Hematopoietic multipotent progenitor cell treated with erythropoietin and hydrocortisone succinate and interleukin-3 and kit ligand, for 8 days (in vitro differentiated cells): ENCODE measurements around the gene GRIK1.

Source experiments
- DNase-seq: peaks from one replicate; pipeline ENCODE4 v3.0.0-alpha.2; 2015

GRIK1 gene

DNA sequence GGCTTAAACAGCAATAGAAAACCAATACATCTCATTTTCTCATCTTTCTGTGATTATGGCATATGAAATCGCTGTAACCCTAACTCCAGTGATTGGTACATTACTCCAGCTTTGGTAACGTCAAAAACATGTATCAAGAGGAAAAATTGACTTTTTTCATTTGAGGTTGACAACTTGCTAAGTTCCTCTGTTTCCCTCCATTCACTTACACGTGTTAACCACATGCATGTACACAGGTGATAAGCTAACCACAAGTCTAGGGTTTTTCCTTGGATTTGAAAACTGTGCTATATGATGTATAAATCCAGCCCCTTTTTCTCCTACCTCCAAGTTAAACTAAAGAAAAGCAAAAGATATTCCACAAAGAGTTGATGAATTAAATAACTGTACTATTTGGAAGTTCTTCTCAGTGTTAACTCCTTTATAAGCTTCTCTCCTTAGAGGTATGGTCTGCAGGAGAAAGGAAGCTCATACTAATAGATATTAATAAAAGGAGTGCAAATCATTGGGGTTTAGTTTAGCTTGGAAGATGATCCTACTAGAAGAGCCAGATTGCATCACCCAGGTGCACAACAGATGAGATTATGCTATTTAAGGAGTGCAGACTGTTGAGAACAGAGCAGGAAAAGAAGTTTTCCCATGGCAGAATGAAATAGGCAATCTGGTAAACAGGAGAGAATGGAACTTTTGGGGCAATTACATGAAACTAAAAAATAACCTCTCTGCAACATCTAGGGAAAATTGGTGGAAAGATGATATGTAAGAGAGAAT lies 277.9 kb downstream of the GRIK1 start:
- DNase-seq = no peak

DNA sequence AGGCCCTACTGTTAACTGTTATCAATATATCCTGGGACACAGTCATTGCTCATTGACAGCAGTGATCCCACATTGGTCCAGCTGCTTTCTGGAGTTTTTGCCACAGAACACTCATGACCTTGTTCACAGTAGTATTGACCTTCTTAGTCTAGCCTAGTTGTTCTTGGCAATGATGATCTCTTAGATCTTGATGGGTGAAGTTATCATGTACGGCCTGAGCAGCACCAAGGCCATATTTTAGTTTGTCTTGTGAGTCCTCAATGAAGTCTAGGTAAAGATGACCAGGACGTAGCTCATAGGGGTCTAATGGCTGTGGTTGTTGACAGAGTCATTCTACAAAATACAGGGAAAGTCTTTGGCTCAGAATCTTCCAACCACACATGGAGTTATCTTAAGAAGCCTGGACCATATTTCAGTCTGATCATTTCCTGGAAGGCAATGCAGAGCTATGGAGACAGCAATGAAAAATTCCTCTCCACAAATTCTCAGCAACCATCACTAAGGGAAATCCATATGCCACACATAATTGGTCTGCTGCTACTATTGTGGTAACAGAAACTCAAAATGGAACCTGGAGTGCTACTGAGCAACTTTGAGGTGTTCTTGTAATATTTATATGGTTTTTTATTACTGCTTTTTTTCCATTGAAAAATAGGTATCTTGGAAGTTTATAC lies 279.6 kb downstream of the GRIK1 start:
- no peak for DNase-seq

DNA sequence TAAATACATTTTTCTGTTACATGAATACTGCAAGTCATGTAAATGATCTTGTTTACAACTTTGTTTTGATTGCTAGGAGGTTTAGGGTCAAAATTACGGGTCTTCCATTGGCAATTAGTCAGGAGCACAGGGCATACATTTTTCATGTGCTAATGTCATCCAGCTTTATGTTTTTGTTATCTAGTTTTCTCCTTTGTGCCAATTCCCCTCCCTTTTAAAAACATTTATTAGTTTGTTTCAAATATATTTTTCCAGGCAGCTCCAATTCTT lies 280.9 kb downstream of the GRIK1 start:
- DNase-seq = no peak

DNA sequence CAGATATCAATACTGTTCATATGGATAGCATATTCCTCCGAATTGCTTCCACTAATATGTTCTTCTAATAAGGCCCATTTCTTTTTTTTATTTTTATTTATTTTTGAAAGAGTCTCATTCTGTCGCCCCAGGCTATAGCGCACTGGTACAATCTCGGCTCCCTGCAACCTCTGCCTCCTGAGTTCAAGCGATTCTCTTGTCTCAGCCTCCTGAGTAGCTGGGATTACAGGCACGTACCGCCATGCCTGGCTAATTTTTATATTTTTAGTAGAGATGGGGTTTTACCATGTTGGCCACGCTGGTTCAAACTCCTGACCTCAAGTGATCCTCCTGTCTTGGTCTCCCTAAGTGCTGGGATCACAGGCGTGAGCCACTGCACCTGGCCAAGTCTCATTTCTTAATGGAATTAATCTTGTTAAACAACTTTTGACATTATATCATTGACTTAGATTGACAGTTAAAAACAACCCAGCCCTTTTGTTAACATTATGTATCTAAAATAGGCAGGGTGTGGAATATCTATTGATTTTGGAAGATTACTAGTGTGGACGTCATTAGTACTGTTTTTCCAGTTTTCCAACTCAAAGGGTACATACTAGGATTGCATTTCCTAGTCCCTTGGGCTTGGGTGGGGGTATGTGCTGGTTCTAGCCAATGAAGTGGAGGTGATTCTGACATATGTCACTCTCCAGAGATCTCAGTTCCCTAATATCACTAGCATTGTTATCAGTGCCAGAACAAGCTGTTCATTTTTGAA lies 281.4 kb downstream of the GRIK1 start:
- DNase-seq = no peak

DNA sequence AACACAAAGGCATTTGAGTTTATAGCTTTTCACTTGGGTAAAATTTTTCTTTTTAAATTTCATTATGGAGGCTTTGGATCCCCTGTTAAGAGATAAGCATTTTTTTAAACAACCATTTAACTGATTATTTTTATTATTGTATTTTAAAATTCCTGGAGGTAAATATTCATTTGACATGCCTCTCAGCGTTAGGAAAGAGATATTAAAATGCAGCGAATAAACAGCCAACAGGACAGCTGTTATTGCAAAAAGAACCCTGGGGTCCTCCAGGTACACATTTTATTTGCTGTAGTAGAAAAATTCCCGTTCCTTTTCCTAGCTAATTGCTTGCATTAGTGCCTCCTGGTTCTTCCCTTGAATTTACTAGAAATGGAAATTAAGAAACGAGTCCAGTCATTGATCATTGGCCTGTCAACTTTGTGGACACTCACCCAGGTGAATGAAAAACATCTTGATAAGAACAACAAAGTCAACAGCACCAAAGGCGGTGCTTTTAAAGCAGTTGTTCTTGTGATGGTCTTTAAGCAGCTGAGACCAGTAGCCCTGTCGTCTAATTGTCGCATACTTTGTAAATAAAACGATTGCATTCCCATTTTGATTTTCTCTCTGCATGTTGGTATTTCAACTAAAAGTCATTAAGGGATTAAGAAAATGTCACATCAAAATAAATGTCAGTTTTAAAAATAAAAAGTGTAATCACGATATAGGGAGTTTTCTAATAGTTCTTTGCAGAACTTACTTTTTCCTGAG lies 282.4 kb downstream of the GRIK1 start:
- no peak for DNase-seq

DNA sequence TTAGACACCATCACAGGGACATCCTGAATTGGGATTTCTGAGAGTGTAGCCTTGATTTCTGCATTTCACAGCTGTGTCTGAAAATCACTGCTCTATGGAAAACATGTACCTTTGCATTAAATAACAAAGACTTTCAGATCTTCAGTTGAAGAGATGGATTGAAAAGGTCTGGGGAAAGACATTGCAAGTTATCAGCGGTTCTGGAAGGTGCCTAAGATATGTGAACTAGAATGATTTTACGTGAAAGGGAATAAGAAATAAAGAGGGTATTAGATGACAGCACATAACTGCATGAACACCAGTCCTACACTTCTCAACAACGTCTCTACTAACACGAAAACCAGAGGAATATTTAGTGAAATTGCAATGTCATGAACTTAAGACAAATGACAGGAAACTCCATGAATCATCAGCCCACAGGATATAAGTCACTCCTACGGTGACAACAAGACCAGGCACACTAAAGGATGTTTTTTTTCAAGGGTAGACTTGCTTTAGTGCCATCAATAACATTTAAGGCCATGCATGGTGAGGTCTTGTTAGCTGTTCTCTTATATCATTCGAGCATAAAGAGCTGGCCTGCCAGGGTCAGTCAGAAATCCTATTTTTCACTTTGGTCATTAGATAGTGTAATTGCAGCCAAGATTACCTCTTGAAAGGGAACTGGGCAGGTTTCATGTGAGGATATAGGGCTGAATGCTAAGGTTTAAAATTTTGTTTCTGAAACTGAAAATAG lies 283.1 kb downstream of the GRIK1 start:
- peak; percentile 72 for DNase-seq

DNA sequence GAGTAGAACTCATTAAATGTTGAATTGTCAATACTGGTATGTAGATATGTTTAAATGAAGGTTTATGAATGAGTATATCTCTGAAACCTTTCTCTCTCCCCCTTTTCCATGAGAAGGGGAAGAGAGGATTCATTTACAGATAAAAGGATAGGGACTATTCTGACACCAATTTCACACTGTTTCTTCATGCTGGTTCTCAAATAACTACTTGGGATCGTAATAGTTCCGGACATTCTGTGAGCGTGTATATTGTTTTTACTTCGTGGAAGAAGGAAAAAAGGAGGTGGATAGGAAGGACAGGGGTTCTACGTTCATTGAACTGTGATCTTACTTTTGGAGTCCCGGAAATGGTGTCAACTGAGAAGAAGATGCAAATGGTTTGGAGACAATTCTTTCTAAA lies 284.2 kb downstream of the GRIK1 start:
- DNase-seq = no peak

DNA sequence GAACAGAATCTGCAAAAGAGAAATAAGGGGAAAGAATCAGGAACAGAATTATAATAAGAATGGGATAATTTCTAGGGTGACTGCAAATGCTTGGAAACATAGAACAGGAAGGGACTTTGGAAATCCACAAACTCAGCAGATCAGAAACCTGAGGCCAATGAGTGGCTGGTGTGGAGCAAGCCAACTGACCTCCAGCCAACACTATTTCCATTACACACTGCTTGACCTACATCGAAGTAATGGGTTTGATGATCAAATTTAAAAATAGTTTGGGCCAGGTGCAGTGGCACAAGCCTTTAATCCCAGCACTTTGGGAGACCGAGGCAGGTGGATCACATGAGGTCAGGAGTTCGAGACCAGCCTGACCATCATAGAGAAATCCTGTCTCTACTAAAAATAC lies 284.9 kb downstream of the GRIK1 start:
- DNase-seq = no peak

DNA sequence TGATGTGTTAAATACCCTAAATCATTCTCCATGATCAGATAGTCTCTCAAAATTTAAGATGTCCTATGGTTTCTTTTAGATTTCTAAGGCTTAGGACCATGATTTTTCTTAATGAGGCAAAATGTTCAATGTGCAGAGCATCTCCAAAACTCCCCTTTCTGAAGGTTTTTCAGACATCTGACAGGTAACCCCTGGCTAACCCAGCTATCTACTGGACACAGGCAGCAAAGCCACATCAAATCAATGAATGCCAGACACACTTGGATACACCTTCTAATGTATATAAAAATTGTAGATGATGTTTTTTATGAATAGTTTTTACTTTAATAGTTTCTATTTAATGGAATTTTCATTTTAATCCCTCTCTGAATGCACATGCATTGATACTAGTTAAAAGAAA lies 285.6 kb downstream of the GRIK1 start:
- no peak for DNase-seq

DNA sequence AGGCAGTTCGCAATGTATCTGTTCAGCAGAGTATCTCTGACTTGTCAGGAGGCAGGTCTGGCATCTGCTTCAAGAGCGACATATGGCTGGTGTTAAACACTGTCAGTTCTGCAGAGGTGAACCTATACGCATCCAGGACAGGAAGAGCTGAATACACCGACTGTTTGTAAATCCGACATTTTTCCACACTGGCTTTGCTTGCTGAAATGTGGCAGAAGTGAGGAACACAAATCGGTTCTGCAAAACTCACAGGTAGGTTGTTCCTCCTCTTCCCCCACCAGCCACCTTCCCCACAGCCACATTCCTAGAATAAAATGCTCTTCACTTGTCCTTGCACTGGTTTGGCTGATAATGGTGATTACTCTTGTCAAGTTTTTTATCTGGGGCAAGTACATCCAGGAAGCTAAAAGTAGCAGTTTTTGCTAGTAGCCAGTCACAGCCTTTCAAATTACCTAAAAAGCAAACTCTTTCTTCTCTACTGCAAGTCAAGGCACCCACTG lies 289.2 kb downstream of the GRIK1 start:
- DNase-seq = no peak

DNA sequence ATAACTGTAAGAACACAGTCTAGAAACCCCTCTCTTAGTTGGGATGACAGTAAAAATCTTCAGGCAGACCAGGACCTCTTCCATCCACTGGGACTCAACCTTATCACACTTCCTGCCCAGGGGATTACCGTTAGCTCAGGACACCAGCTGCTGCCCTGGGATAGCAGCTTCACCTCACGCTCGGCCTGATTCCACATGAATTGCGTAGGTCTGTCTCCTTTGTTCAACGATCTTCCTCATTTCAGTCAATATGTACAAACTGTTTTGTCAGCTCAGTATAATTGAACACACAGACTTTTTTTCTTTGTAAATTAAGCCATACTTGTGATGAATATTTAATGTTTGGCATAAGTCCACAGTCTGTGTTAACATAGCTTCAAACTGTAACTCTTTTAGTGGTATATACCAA lies 290.4 kb downstream of the GRIK1 start:
- DNase-seq = peak; percentile 32

DNA sequence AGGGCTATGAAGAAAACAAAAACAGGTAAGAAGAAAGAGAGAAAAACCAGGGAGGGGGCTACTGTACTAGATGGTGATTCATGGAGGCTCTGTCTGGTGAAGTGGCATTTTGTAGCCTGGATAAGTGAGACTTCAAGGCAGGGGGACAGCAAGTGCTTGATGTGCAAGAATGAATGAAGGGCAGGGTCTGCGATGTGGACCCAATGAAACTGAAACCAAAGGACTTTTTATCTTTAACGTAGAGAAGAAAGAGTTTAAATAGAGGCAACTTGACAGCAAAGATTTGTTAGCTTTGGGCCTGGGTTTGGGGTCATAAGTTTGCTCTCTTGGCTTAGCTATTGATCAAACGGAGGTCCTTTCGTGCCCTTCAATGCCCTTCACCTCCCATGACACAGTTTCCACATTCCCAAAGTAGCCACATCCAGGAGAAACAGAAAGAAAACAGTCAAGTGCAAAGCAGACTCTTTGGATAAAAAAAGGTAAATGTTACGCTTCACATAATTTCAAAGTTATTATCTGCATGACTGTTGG lies 291.0 kb downstream of the GRIK1 start:
- no peak for DNase-seq

DNA sequence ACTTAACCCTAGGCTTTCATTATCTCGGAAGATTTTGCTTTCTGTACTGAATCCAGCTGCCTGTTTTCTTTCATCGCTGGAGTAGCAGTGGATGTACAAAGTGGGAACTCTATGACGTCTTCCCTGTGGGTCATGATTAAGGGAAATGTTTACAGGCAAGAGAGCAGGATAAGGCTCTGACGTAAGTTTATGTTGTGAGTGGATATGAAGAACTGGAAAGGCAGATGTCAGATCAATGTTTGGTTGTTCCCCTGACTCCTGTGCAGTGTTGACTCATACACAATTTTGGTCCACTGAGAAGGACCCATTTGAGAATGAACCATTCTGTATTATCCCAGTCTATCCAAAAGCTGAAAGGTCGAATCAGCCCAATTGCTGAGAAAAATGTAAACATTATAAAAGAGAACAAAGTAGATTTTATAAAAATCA lies 292.4 kb downstream of the GRIK1 start:
- DNase-seq = no peak

DNA sequence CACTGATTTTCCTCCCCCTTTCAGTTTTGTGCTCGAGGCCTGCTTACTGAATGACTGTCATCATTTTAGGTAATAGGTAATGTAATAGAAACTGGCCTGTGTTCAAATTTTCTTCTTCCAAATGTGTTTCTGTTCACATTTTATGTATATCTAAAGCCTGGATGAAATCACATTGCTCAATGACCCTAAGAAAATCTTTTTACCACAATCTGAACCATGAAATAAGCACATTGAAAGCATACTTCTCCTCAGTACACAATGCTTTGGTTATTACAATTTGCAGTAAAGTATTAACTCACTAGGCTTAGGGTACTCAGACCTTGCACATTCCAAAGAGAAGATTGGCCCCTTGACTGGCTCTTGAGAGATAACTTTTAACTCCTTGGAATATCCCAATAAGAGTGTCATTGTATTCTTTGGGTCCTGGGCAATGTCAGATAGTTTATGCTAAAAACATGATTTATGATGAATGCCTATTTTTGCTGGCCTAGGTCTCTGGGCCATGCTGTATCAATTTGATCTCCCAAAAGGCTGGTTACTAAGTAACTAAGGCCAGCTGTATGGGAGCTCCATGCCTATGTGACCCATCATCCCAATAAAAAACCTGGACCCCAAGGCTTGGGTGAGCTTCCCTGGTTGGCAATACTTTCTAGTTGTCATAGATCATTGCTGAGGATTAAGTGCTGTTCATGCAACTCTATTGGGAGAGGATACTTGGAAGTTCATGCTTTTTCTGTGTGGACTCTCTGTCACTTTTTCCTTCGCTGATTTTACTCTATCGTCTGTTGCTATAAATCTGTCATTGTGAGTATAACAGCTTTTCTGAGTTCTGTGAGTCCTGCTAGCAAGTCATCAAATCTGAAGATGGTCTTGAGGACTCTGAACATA lies 293.9 kb downstream of the GRIK1 start:
- DNase-seq = no peak

DNA sequence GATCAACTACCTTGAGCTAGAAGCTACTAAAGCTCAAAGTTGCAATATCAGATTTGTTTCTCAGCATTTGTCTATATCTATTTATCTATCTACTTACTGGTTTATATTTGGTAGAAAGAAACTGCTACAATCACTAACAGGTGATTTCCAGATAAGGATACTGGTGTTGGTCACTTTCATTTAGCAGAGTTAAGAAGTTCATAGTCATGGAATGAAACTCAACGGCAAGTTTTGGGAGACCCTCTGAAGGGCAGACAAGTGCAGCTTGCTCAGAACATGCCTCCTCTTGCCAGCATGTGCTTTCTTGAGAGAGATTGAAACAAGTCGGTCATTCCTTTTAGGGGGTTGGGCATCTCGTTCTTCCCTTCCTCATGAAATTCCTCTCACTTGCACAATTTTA lies 296.5 kb downstream of the GRIK1 start:
- DNase-seq = no peak

DNA sequence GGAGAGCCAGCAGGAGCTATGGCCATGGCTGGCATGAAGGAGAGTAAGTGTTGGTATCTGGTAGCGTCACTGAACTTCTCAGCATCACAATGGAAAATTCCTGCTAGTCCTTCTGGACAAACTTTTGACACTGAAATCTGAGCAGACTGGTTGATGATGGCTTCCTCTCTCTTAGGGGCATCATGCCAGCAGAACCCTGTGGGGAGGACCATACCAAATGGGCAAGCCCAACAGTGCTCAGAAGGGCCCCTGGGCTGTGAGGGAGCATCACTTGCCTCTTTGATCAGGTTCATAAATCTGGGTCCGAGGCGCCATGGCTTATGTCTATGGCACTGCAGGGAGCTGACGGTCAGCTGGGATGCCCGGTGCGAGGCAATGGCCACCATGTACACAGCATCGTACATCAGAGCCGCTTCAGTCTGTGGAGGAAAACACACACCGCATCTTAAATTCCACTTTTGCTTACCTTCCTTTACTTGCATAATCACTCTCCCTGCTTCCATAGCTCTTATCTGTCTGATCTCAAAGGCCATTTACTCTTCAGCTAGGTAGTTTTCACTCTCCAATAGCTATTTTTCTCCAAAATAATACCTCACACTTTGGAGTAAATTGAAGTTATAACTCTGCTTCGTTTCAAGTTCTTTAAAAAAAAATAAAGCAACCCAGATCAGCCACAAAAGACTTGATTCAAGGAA lies 297.1 kb downstream of the GRIK1 start:
- no peak for DNase-seq

DNA sequence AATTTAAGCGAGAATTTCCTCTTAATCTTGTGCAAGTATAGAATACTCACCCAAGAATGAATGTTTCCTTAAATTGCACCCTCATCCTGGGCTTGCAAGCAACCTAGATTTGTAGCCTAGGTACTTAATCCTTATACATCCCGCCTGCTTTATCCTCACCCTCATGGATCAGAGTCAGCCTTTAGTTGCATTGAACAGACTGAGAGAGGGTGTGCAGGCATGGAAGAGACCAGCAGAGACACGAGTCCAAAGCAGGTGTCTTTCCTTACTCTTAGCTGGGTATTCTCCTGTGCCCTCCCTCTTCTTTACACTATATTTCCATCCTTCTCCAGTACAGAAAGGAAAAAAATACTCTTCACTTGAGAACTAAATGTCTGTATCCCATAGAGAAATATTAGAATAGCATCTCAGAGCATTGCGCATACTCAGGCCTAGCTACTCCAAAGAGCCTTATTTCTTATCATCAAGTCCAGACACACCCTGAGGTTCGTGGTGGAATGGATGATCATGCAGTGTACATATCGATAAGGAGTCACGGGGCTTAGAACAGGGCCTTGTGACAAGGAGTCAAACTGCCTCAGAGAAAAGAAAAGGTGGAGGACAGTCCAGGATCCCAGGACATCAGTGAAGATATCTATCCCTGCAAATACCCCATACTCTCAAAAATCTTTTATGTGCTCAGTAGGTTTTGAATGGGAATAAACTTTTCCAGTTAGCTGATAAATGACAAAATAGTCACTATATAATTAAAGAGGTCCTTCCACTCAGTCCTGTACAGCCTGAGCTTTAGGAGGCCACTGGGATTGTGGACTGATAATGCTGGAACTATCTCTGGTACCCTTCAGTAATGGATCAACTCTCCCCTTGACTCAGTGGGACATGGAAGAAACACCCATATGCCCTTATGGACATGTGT lies 297.9 kb downstream of the GRIK1 start:
- DNase-seq = peak; percentile 98

DNA sequence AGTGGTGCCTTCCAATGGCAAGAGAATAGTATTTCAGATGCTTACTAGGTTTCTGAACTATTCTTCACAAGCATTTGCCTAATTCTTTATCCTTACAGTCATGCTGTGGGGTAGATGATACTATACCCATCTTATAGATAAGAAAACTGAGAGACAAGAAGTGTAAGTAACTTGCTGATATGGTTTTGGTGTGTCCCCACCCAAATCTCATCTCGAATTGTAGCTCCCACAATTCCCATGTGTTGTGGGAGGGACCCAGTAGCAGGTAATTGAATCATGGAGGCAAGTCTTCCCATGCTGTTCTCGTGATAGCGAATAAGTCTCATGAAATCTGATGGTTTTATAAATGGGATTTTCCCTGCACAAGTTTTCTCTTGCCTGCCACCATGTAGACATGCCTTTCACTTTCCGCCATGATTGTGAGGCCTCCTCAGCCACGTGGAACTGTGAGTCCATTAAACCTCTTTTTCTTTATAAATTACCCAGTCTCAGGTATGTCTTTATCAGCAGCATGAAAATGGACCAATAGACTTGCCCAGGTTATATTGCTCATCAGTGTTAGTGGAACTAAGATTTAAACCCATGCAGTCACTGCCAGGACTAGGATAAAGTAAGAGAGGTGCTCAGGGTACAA lies 298.7 kb downstream of the GRIK1 start:
- DNase-seq = peak; percentile 33

DNA sequence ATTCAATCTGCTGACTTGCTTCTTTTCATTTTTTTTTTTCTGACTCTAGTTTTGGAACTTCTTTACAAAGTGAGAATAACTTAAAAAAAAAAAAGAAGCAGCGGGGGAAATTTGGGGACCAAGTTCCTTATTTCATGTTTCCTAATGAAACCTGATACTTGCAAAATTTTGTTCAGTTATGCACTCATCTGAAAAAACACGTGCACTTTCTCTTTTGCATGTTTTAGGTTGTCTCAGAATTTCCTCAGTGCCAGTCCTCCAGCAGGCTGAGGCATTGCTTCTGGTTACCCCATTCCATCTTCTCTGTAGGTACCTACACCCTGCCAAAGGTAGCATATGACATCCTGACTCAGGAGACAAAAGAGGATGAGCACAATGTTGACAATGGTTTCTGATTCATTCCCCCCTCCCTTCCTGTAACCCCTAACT lies 299.7 kb downstream of the GRIK1 start:
- no peak for DNase-seq
